Panc1 (cell line): ENCODE data around the gene HNRNPUL1. TPM values are rescaled to one million over a fixed set of nuclear protein-coding genes. Genes with fewer than 3 reads are reported as not detected.

ENCODE experiments used
- ATAC-seq: fragments of 200-7000 bp; cut with Tn5 transposase; 2 replicates; pipeline ENCODE4 v1.9.1; 2020; ENCODE audit warnings: mild to moderate bottlenecking, moderate library complexity
- BruUV-seq: library from RNA; stranded (reverse); fragments of 400-500 nt; replicated peaks from 2 replicates; lab custom pipeline; 2021; lab: Mats Ljungman, UMichigan
- CTCF ChIA-PET: fragments of 300-600 bp; sonication (Branson Sonifier 250); formaldehyde crosslinking; loops from one replicate; lab custom pipeline; 2022; ENCODE audit warnings: antibody characterized with exemption; lab: Charles Lee
- POLR2A ChIA-PET: fragments of 300-600 bp; sonication (Branson Sonifier 250); formaldehyde crosslinking; loops from one replicate; lab custom pipeline; 2022; ENCODE audit warnings: antibody characterized with exemption; lab: Charles Lee
- DNase-seq: peaks from one replicate; pipeline ENCODE4 v3.0.0-alpha.2; 2010; ENCODE audit warnings: low read depth, low spot score
- H3K27ac ChIP-seq: 2 replicates; pipeline ENCODE4 v1.5.1; 2011; ENCODE audit warnings: mild to moderate bottlenecking, low read length, inconsistent platforms
- H3K27me3 ChIP-seq: fragments of 200-500 bp; sonication (Bioruptor generic); 2 replicates; pipeline ENCODE4 v1.6.0; 2014; ENCODE audit warnings: low read length, inconsistent platforms; ENCODE audit not compliant: control insufficient read depth, insufficient read depth
- H3K36me3 ChIP-seq: fragments of 200-500 bp; sonication (Bioruptor generic); 2 replicates; pipeline ENCODE4 v1.5.1; 2014; ENCODE audit warnings: inconsistent platforms, mild to moderate bottlenecking, low read length, moderate library complexity; ENCODE audit not compliant: control insufficient read depth, insufficient read depth
- H3K4me1 ChIP-seq: 2 replicates; pipeline ENCODE4 v1.5.1; 2011; ENCODE audit warnings: inconsistent platforms, mild to moderate bottlenecking, low read length, moderate library complexity; ENCODE audit not compliant: control insufficient read depth, insufficient read depth
- H3K4me3 ChIP-seq, 2 experiments: 2 replicates each; pipeline ENCODE4 v1.5.1; 2011 to 2012; ENCODE audit warnings: low read depth in 2 of 2, low read length in 2 of 2, mild to moderate bottlenecking in 2 of 2, inconsistent platforms in 1 of 2, moderate library complexity in 1 of 2
- H3K9me3 ChIP-seq: fragments of 200-500 bp; sonication (Bioruptor generic); 2 replicates; pipeline ENCODE4 v1.5.1; 2014; ENCODE audit warnings: low read depth, mild to moderate bottlenecking, inconsistent platforms, low read length, moderate library complexity; ENCODE audit not compliant: control insufficient read depth, insufficient read depth
- POLR2AphosphoS5 ChIP-seq: IDR thresholded peaks from 2 replicates; pipeline ENCODE4 v1.6.1; 2012; ENCODE audit warnings: mild to moderate bottlenecking, low read depth, low read length, moderate library complexity
- SIN3A ChIP-seq: IDR thresholded peaks from 2 replicates; pipeline ENCODE4 v1.6.1; 2012; ENCODE audit warnings: low read depth, mild to moderate bottlenecking, low read length, moderate library complexity, borderline replicate concordance; ENCODE audit not compliant: insufficient read depth
- TCF7L2 ChIP-seq: IDR thresholded peaks from 2 replicates; pipeline ENCODE4 v1.6.1; 2011; ENCODE audit warnings: mild to moderate bottlenecking, low read depth, low read length, inconsistent platforms
- in situ Hi-C: cut with HindIII; loops from 2 replicates; pipeline ENCODE4 v1.10.0; 2016; ENCODE audit warnings: low sequenced_read_pairs, low pct_unique_long_range_greater_than_20kb
- intact Hi-C: fragments of 100-400 bp; cut with micrococcal nuclease; formaldehyde crosslinking; loops from one replicate; pipeline ENCODE4 v1.10.0; 2022; ENCODE audit not compliant: unreplicated experiment
- total RNA-seq: library from RNA; stranded (reverse); gene quantifications from one replicate; pipeline ENCODE4 v1.2.1, GENCODE V29; 2021; ENCODE audit not compliant: unreplicated experiment
- TF ChIP-seq, protein P1 (sequence below), 2 experiments: IDR thresholded peaks; 2 replicates each; pipeline ENCODE4 v1.6.1; 2011 to 2012; ENCODE audit warnings: low read depth in 2 of 2, control low read depth in 1 of 2, low read length in 1 of 2, mild to moderate bottlenecking in 1 of 2, moderate library complexity in 1 of 2; ENCODE audit not compliant: insufficient read depth in 1 of 2
- TF ChIP-seq, protein P2 (sequence below): fragments of 450-650 bp; IDR thresholded peaks from 2 replicates; pipeline ENCODE4 v1.5.1; 2017; ENCODE audit warnings: mild to moderate bottlenecking

The HNRNPUL1 gene
- total RNA-seq, 1 experiment from 2014 or later = 183 TPM

DNA sequence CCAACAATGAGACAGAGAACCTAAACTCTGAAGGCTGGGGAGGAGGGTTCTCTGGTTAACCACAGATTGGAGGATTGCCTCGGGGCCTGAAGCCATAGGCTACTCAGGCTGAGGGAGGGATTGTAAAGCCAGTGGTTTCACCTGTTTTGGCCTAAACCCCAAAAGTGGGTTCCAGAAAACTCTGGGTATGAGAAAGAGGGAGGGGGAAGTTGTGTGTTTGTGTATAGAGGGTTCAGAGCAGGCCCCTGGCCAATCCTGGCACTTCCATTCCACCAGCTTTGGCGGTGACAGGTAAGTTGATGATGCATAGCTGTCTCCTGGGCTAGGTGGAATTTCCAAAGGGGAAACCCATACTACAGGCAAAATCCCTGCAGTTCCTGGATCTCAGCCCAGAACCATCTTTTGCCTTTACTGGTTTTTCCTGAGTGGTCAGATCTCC, 32.3 kb downstream of the HNRNPUL1 start:
- in situ Hi-C loops = no loop called here
- Histone ChIP-seq H3K27ac (no peak overlapping the region), H3K4me3 (no peak overlapping the region), H3K27me3 (no peaks in the 10 kb centered on the region), H3K36me3 (peaks cover 18% of the 10 kb centered on the region), H3K4me1 (no peaks in the 10 kb centered on the region), H3K9me3 (no peaks in the 10 kb centered on the region)
- no TSS peak for BruUV-seq
- DNase-seq (no peak), ATAC-seq (no peak)
- TF ChIP-seq TCF7L2 = no peak
- TF ChIP-seq POLR2AphosphoS5 = no peak
- TF ChIP-seq, protein P1, sequence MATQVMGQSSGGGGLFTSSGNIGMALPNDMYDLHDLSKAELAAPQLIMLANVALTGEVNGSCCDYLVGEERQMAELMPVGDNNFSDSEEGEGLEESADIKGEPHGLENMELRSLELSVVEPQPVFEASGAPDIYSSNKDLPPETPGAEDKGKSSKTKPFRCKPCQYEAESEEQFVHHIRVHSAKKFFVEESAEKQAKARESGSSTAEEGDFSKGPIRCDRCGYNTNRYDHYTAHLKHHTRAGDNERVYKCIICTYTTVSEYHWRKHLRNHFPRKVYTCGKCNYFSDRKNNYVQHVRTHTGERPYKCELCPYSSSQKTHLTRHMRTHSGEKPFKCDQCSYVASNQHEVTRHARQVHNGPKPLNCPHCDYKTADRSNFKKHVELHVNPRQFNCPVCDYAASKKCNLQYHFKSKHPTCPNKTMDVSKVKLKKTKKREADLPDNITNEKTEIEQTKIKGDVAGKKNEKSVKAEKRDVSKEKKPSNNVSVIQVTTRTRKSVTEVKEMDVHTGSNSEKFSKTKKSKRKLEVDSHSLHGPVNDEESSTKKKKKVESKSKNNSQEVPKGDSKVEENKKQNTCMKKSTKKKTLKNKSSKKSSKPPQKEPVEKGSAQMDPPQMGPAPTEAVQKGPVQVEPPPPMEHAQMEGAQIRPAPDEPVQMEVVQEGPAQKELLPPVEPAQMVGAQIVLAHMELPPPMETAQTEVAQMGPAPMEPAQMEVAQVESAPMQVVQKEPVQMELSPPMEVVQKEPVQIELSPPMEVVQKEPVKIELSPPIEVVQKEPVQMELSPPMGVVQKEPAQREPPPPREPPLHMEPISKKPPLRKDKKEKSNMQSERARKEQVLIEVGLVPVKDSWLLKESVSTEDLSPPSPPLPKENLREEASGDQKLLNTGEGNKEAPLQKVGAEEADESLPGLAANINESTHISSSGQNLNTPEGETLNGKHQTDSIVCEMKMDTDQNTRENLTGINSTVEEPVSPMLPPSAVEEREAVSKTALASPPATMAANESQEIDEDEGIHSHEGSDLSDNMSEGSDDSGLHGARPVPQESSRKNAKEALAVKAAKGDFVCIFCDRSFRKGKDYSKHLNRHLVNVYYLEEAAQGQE (IDR thresholded peaks at IDR 0.05; ENCODE audit: insufficient read depth in 1 of 2, low read depth in 2 of 2, low read length in 1 of 2) = no peak
- TF ChIP-seq SIN3A = no peak
- TF ChIP-seq, protein P2, sequence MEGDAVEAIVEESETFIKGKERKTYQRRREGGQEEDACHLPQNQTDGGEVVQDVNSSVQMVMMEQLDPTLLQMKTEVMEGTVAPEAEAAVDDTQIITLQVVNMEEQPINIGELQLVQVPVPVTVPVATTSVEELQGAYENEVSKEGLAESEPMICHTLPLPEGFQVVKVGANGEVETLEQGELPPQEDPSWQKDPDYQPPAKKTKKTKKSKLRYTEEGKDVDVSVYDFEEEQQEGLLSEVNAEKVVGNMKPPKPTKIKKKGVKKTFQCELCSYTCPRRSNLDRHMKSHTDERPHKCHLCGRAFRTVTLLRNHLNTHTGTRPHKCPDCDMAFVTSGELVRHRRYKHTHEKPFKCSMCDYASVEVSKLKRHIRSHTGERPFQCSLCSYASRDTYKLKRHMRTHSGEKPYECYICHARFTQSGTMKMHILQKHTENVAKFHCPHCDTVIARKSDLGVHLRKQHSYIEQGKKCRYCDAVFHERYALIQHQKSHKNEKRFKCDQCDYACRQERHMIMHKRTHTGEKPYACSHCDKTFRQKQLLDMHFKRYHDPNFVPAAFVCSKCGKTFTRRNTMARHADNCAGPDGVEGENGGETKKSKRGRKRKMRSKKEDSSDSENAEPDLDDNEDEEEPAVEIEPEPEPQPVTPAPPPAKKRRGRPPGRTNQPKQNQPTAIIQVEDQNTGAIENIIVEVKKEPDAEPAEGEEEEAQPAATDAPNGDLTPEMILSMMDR = no peak
- intact Hi-C loops = no loop called here
- ChIA-PET POLR2A (no interaction called here), CTCF (no interaction called here)

DNA sequence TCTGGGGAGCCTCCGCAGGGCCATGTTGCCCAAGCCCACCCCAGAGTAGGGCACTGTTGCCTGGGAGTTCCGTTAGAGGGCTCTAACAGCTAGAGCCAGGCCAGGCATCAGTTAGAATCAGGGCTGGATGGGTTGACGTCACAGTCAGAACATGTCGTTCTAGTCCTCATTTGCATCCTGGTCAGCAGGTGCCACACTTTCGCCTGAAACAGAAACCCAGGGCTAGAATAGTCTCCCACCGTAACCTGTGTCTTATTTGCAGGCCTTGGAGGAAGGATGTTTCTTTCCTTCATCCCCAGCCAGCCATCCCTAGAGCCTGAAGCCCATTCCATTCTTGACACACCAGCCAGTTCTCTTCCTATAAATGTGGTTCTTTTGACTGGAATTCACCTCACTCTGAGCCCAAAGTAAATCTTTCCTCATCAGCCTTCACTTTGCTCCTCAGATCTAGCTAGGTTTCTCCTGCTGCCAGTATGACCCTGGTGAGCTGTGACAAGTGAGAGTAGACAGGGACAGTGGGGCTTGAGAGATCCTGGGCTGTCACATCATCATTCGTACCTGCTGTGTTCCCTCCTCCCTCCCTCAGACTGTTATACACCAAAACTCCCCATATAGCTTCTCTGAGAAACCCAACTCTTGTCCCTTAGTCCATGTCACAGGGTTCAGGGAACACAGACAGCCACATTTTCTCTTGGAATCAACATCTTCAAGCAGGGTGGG, 33.6 kb downstream of the HNRNPUL1 start:
- Histone ChIP-seq H3K36me3 (peaks cover 17% of the 10 kb centered on the region), H3K4me1 (no peaks in the 10 kb centered on the region), H3K27ac (no peak overlapping the region), H3K4me3 (no peak overlapping the region), H3K9me3 (no peaks in the 10 kb centered on the region), H3K27me3 (no peaks in the 10 kb centered on the region)
- ATAC-seq (no peak), DNase-seq (no peak)
- TSS peak; percentile 46 for BruUV-seq
- TF ChIP-seq POLR2AphosphoS5 (no peak), SIN3A (no peak), TCF7L2 (no peak)
- TF ChIP-seq, protein P2 = no peak
- TF ChIP-seq, protein P1 (IDR thresholded peaks at IDR 0.05; ENCODE audit: insufficient read depth in 1 of 2, low read depth in 2 of 2, low read length in 1 of 2) = no peak
- ChIA-PET POLR2A (no interaction called here), CTCF (no interaction called here)
- intact Hi-C loops = no loop called here
- in situ Hi-C loops = no loop called here
